ENCODE data around the gene RTN4RL1. TPM values are rescaled to one million over a fixed set of nuclear protein-coding genes. Genes with fewer than 3 reads are reported as not detected.

The RTN4RL1 gene
- total RNA-seq, 1 experiment from 2014 or later: 0.22 TPM

DNA sequence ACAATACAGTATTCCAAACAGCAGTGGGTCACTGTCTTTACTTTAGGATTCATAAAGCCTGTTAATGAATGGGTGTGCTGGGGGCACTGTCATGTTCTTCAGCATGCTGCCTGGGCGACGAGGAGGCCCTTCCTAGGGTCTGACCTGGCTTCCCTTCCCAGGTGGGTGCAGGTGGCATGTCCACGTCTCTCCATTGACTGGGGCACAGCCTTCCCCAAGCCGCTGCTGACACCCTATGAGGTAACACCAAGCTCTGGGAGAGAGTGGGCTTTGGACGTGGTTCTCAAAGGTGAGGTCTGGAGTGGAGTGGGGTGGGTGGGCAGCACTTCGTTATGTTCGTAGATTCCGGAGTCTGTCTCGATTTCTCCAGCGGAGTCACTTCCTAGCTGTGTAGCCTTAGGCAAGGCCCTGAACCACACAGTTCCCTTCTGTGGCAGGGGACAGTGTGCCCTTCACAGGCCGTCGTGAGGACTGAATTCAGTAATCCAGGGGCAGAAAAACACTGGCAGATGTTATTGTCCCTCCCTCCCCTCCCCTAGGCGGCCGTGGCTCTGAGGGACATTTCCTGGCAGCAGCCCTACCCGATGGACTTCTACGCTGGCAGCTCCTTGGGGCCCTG lies 15.9 kb upstream of the RTN4RL1 start:
- no peak overlapping the region for H3K14ac ChIP-seq (ENCODE audit: insufficient read depth, low read length)
- no peak overlapping the region for H2BK20ac ChIP-seq (ENCODE audit: low read depth, low read length, poor library complexity, severe bottlenecking)
- no peaks in the 10 kb centered on the region for H4K20me1 ChIP-seq (ENCODE audit: control insufficient read depth, insufficient read depth, insufficient read length)
- peaks cover 7 to 30% (median 25%) of the 10 kb centered on the region in 3 experiments for H3K36me3 Mint-ChIP-seq (ENCODE audit: insufficient read depth in 1 of 3, low read depth in 3 of 3)
- no peaks in the 10 kb centered on the region for H3K27me3 ChIP-seq (ENCODE audit: insufficient read depth, low read length)
- H2AFZ ChIP-seq (ENCODE audit: low read length): no peak overlapping the region
- no peak overlapping the region for H3K18ac ChIP-seq (ENCODE audit: insufficient read length, low read depth, low read length)
- no peak overlapping the region for H4K5ac ChIP-seq (ENCODE audit: insufficient read length, low read depth, low read length)
- no peak overlapping the region for H2BK12ac ChIP-seq (ENCODE audit: insufficient read length, low read depth, low read length)
- H3K4me2 ChIP-seq (ENCODE audit: insufficient read depth, insufficient read length, low read length): peak overlapping the region; percentile 74
- no peak overlapping the region for H2BK15ac ChIP-seq (ENCODE audit: low read depth, low read length)
- H3K4me1 ChIP-seq (ENCODE audit: insufficient read depth, low read length): no peaks in the 10 kb centered on the region
- H3K27ac Mint-ChIP-seq: no peak overlapping the region
- H3K56ac ChIP-seq (ENCODE audit: insufficient read length, low read depth, low read length): no peak overlapping the region
- no peak overlapping the region for H3K23ac ChIP-seq (ENCODE audit: insufficient read length, low read depth, low read length)
- H3K4ac ChIP-seq (ENCODE audit: low read depth, low read length): no peak overlapping the region
- no peaks in the 10 kb centered on the region; a peak in 1 of 5 replicates for H3K9me3 Mint-ChIP-seq
- H3K4me3 Mint-ChIP-seq: peak overlapping the region; percentile 90 to 92; a peak in 4 of 5 replicates
- no peak for DNase-seq
- peaks cover 7 to 17% of the 10 kb centered on the region in 2 experiments for H3K4me1 Mint-ChIP-seq
- no peak overlapping the region for H4K8ac ChIP-seq (replicated peaks; ENCODE audit: insufficient read length, low read depth, low read length)
- H3K9ac ChIP-seq (ENCODE audit: extremely low read depth, insufficient read length, low read length): no peak overlapping the region
- H4K91ac ChIP-seq (ENCODE audit: insufficient read length, low read depth, low read length): no peak overlapping the region
- no peaks in the 10 kb centered on the region for H3K79me1 ChIP-seq (ENCODE audit: insufficient read depth, low read depth, low read length, poor library complexity, severe bottlenecking)
- no peaks in the 10 kb centered on the region for H3K9me3 ChIP-seq (ENCODE audit: control insufficient read depth, low read depth, low read length)
- no peak overlapping the region for H3K27ac ChIP-seq (ENCODE audit: insufficient read length, low read depth, low read length)
- H2BK5ac ChIP-seq (ENCODE audit: insufficient read length, low read length): no peak overlapping the region
- peaks cover 8% of the 10 kb centered on the region for H3K27me3 Mint-ChIP-seq (ENCODE audit: low read depth)
- WGBS (ENCODE audit: extremely low coverage, insufficient read length, low lambda C conversion rate): no CpG with 5 or more reads among the region's 16 CpGs
- no peak overlapping the region for H3T11ph ChIP-seq (ENCODE audit: low read length)
- H3K23me2 ChIP-seq (ENCODE audit: insufficient read length, low read depth, low read length, poor library complexity, severe bottlenecking): peaks cover 9% of the 10 kb centered on the region
- TF ChIP-seq, protein P1, sequence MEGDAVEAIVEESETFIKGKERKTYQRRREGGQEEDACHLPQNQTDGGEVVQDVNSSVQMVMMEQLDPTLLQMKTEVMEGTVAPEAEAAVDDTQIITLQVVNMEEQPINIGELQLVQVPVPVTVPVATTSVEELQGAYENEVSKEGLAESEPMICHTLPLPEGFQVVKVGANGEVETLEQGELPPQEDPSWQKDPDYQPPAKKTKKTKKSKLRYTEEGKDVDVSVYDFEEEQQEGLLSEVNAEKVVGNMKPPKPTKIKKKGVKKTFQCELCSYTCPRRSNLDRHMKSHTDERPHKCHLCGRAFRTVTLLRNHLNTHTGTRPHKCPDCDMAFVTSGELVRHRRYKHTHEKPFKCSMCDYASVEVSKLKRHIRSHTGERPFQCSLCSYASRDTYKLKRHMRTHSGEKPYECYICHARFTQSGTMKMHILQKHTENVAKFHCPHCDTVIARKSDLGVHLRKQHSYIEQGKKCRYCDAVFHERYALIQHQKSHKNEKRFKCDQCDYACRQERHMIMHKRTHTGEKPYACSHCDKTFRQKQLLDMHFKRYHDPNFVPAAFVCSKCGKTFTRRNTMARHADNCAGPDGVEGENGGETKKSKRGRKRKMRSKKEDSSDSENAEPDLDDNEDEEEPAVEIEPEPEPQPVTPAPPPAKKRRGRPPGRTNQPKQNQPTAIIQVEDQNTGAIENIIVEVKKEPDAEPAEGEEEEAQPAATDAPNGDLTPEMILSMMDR (conservative IDR thresholded peaks at IDR 0.05): no peak
- no peaks in the 10 kb centered on the region for H3K79me2 ChIP-seq (ENCODE audit: insufficient read depth, low read length)
- H2AK5ac ChIP-seq (ENCODE audit: insufficient read length, low read length): no peak overlapping the region
- H2BK120ac ChIP-seq (ENCODE audit: low read depth, low read length, poor library complexity, severe bottlenecking): no peak overlapping the region

Data from H9 (cell line).